Measurements from ENCODE around the gene AVP.

AVP gene

GRCh38 chr20:3107464-3108025, 23.0 kb upstream of the AVP start:
- DNase-seq (ENCODE audit: low read depth), result no peak
- H3K4me3 ChIP-seq (ENCODE audit: low read depth, low read length), result no peak overlapping the region
- TF ChIP-seq CTCF (IDR thresholded peaks at IDR 0.05; ENCODE audit: low read depth, low read length, missing control alignments), result no peak

- DNase-seq (ENCODE audit: low read depth), result no peak
- TF ChIP-seq CTCF (IDR thresholded peaks at IDR 0.05; ENCODE audit: low read depth, low read length, missing control alignments), result no peak
- H3K4me3 ChIP-seq (ENCODE audit: low read depth, low read length), result no peak overlapping the region
Observed at GRCh38 chr20:3106658-3107463, 22.3 kb upstream of the AVP start.

GRCh38 chr20:3106185-3106584, 21.7 kb upstream of the AVP start:
- no peak overlapping the region for H3K4me3 ChIP-seq (ENCODE audit: low read depth, low read length)
- no peak for TF ChIP-seq CTCF (IDR thresholded peaks at IDR 0.05; ENCODE audit: low read depth, low read length, missing control alignments)
- no peak for DNase-seq (ENCODE audit: low read depth)

- no peak overlapping the region for H3K4me3 ChIP-seq (ENCODE audit: low read depth, low read length)
- DNase-seq (ENCODE audit: low read depth), result no peak
- no peak for TF ChIP-seq CTCF (IDR thresholded peaks at IDR 0.05; ENCODE audit: low read depth, low read length, missing control alignments)
Observed at GRCh38 chr20:3105256-3106137, 21.0 kb upstream of the AVP start.

- no peak for TF ChIP-seq CTCF (IDR thresholded peaks at IDR 0.05; ENCODE audit: low read depth, low read length, missing control alignments)
- DNase-seq (ENCODE audit: low read depth), result no peak
- no peak overlapping the region for H3K4me3 ChIP-seq (ENCODE audit: low read depth, low read length)
Observed at GRCh38 chr20:3103369-3104032, 19.0 kb upstream of the AVP start.

GRCh38 chr20:3102575-3103368, 18.2 kb upstream of the AVP start:
- H3K4me3 ChIP-seq (ENCODE audit: low read depth, low read length), result no peak overlapping the region
- DNase-seq (ENCODE audit: low read depth), result no peak
- TF ChIP-seq CTCF (IDR thresholded peaks at IDR 0.05; ENCODE audit: low read depth, low read length, missing control alignments), result no peak
